Thoracic aorta (tissue), 2 donors: ENCODE measurements around the gene MIGA2. TPM values are rescaled to one million over a fixed set of nuclear protein-coding genes. Genes with fewer than 3 reads are reported as not detected.

Source experiments
- ATAC-seq: fragments of 150-250 bp; one replicate; pipeline ENCODE4 v1.8.0; 2017; ENCODE audit warnings: low read depth; ENCODE audit not compliant: insufficient number of reproducible peaks, low FRiP score
- DNase-seq: peaks from one replicate; pipeline ENCODE4 v3.0.0-alpha.2; 2020; ENCODE audit warnings: low spot score
- H3K27ac ChIP-seq, 2 donors: fragments of 200-600 bp; sonication (generic); 1 replicate in 1 of 2; 2 replicates in 1 of 2; pipeline ENCODE4 v1.5.1; 2016; ENCODE audit warnings: mild to moderate bottlenecking in 2 of 2, moderate library complexity in 2 of 2
- H3K27me3 ChIP-seq: fragments of 200-600 bp; sonication (generic); replicated peaks from 2 replicates; pipeline ENCODE4 v1.6.0; 2016; ENCODE audit warnings: mild to moderate bottlenecking; ENCODE audit not compliant: insufficient read depth
- H3K36me3 ChIP-seq: fragments of 200-600 bp; sonication (generic); one replicate; pipeline ENCODE4 v1.5.1; 2016
- H3K4me1 ChIP-seq, 2 donors: fragments of 200-600 bp; sonication (generic); 1 replicate in 1 of 2; 2 replicates in 1 of 2; pipeline versions ENCODE4 v1.5.1 to v1.6.0; 2016; ENCODE audit warnings: low read depth in 2 of 2, mild to moderate bottlenecking in 1 of 2; ENCODE audit not compliant: control insufficient read depth in 1 of 2
- H3K4me3 ChIP-seq: fragments of 200-600 bp; sonication (generic); 2 replicates; pipeline ENCODE4 v1.5.1; 2016; ENCODE audit warnings: mild to moderate bottlenecking
- H3K9me3 ChIP-seq: fragments of 200-600 bp; sonication (generic); 2 replicates; pipeline ENCODE4 v1.5.1; 2016
- CTCF ChIP-seq: fragments of 200-600 bp; sonication (generic); IDR thresholded peaks from one replicate; pipeline ENCODE4 v1.5.1; 2019; ENCODE audit warnings: antibody characterized with exemption
- total RNA-seq, 2 donors: library from RNA; depleted of rRNA; stranded (reverse); fragments of >200 nt; gene quantifications; one replicate each; pipeline versions ENCODE4 v1.1.0 to v1.2.3, GENCODE V29; 2016

The MIGA2 gene
- total RNA-seq, 2 donors from 2014 or later, result 30.3 to 31.3 TPM

GRCh38 chr9:129102791-129103594 is 66.6 kb downstream of the MIGA2 start:
- Histone ChIP-seq H3K4me1 (no peaks in the 10 kb centered on the region), H3K27ac (no peak overlapping the region), H3K4me3 (no peak overlapping the region), H3K27me3 (no peaks in the 10 kb centered on the region), H3K9me3 (no peaks in the 10 kb centered on the region), H3K36me3 (peaks cover 34% of the 10 kb centered on the region)
- no peak for ATAC-seq
- DNase-seq, result no peak
- TF ChIP-seq CTCF, result no peak

GRCh38 chr9:129103595-129103965 is 67.2 kb downstream of the MIGA2 start:
- Histone ChIP-seq H3K27ac (no peak overlapping the region), H3K36me3 (peaks cover 31% of the 10 kb centered on the region), H3K4me1 (peaks cover 0 to 3% of the 10 kb centered on the region in 2 donors), H3K9me3 (no peaks in the 10 kb centered on the region), H3K27me3 (no peaks in the 10 kb centered on the region), H3K4me3 (no peak overlapping the region)
- no peak for TF ChIP-seq CTCF
- no peak for DNase-seq
- ATAC-seq, result no peak

DNA sequence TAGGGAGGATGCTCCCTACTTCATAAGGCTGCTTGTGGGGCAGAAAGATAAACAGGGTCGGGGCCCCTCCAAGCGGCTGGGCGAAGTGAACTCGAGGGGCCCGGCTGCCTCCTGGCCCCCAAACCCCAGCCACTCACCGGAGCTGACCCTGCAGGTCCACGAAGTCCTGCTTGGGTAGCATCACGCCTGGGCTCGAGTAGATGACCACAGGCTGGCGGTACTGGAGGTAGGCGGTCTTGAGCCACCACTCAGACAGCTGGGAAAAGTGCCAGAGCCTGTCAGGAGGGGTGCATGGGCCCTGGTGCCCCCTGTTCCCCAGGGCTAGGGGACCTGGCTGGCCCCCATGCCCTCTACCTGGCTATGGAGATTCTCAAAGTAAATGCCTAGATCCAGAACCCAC is 67.6 kb downstream of the MIGA2 start:
- H3K4me1 ChIP-seq, result peaks cover 0 to 8% of the 10 kb centered on the region in 2 donors
- TF ChIP-seq CTCF, result no peak
- no peaks in the 10 kb centered on the region for H3K9me3 ChIP-seq
- H3K27ac ChIP-seq, result no peak overlapping the region
- DNase-seq (no peak), ATAC-seq (no peak)
- H3K27me3 ChIP-seq, result no peaks in the 10 kb centered on the region
- peaks cover 31% of the 10 kb centered on the region for H3K36me3 ChIP-seq
- H3K4me3 ChIP-seq, result no peak overlapping the region

- no peaks in the 10 kb centered on the region for H3K27me3 ChIP-seq
- TF ChIP-seq CTCF, result no peak
- ATAC-seq (no peak), DNase-seq (no peak)
- no peak overlapping the region for H3K27ac ChIP-seq
- H3K4me1 ChIP-seq, result peaks cover 7 to 18% of the 10 kb centered on the region in 2 donors
- no peak overlapping the region for H3K4me3 ChIP-seq
- H3K9me3 ChIP-seq, result no peaks in the 10 kb centered on the region
- peaks cover 26% of the 10 kb centered on the region for H3K36me3 ChIP-seq
Measured at GRCh38 chr9:129105857-129106694, 69.7 kb downstream of the MIGA2 start.

- H3K36me3 ChIP-seq, result peaks cover 14% of the 10 kb centered on the region
- H3K4me3 ChIP-seq, result no peak overlapping the region
- no peak for ATAC-seq
- no peaks in the 10 kb centered on the region for H3K9me3 ChIP-seq
- TF ChIP-seq CTCF, result no peak
- H3K27me3 ChIP-seq, result no peaks in the 10 kb centered on the region
- no peak for DNase-seq
- peaks cover 15 to 26% of the 10 kb centered on the region in 2 donors for H3K4me1 ChIP-seq
- H3K27ac ChIP-seq, result no peak overlapping the region
Measured at GRCh38 chr9:129107651-129108050, 71.2 kb downstream of the MIGA2 start.
